HG02970 (cell line): ENCODE measurements around the gene GAL3ST2.

ENCODE experiments used
- ATAC-seq: cut with Tn5 transposase; IDR thresholded peaks from one replicate; pipeline ENCODE4 v1.9.1; 2021; ENCODE audit warnings: mild to moderate bottlenecking, moderate library complexity, moderate number of reproducible peaks; ENCODE audit not compliant: unreplicated experiment, low FRiP score

Gene GAL3ST2

GRCh38 chr2:241852981-241853631 lies 76.5 kb downstream of the GAL3ST2 start:
- no peak for ATAC-seq
